Astrocyte of the cerebellum (primary cell): ENCODE data around the gene MCOLN1.

Experiments used
- DNase-seq: peaks from one replicate; pipeline ENCODE4 v3.0.0-alpha.2; 2011; ENCODE audit warnings: low read depth
- H3K4me3 ChIP-seq: 2 replicates; pipeline ENCODE4 v1.5.1; 2011; ENCODE audit warnings: mild to moderate bottlenecking, low read depth, low read length, moderate library complexity
- in situ Hi-C: cut with HindIII; loops from 2 replicates; pipeline ENCODE4 v1.10.0; 2017; ENCODE audit warnings: low sequenced_read_pairs
- TF ChIP-seq, protein P1 (sequence below): IDR thresholded peaks from 2 replicates; pipeline ENCODE4 v1.5.1; 2012; ENCODE audit warnings: low read length, low read depth, moderate library complexity, mild to moderate bottlenecking; ENCODE audit errors: missing control alignments

MCOLN1 gene

DNA sequence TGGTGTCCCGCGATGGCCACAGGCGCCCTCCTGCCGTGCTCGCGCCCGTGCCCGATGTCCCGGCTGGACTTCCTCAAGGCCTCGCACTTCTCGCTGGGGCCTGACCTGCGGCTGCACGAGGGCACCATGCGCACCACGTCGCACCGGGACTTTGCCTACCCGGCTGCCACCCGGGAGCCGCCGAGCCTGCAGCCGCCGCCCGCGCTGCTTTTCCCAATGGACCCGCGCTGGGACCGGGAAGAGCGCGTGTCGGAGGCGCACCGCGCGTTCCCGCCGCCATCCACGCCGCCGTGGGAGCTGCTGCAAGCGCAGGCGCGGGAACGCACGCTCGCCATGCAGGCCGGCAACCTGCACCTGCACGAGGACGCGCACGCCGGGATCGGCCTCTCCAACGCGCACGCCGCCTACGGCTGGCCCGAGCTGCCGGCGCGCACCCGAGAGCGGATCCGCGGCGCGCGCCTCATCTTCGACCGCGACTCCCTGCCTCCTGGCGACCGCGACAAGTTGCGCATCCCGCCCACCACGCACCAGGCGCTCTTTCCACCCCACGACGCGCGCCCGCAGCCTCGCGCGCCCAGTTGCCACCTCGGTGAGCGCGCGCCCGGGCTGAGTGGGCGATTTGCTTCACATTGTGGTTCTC lies 21.5 kb upstream of the MCOLN1 start:
- peak overlapping the region; percentile 36 for H3K4me3 ChIP-seq
- no peak for DNase-seq
- TF ChIP-seq, protein P1, sequence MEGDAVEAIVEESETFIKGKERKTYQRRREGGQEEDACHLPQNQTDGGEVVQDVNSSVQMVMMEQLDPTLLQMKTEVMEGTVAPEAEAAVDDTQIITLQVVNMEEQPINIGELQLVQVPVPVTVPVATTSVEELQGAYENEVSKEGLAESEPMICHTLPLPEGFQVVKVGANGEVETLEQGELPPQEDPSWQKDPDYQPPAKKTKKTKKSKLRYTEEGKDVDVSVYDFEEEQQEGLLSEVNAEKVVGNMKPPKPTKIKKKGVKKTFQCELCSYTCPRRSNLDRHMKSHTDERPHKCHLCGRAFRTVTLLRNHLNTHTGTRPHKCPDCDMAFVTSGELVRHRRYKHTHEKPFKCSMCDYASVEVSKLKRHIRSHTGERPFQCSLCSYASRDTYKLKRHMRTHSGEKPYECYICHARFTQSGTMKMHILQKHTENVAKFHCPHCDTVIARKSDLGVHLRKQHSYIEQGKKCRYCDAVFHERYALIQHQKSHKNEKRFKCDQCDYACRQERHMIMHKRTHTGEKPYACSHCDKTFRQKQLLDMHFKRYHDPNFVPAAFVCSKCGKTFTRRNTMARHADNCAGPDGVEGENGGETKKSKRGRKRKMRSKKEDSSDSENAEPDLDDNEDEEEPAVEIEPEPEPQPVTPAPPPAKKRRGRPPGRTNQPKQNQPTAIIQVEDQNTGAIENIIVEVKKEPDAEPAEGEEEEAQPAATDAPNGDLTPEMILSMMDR: no peak
- in situ Hi-C loops: no loop called here

DNA sequence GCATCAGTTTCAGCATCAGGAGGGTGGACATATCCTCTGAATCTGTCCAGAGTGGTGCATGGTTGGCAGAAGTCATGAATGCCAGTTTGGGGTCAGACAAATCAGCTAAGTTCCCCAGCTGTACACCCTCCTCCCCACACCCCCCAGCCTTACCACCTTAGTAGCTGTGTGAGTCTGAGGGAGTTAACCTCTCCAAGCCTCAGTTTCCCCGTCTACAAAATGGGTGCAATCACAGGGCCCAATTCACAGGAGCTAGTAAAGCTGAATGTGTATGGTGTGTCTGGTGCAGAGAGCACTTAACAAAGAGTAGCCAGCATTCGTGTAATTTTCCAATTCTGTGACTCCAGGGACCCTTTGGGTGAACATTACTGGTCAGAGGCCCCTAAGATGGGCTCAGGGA lies 19.9 kb upstream of the MCOLN1 start:
- in situ Hi-C loops: no loop called here

DNA sequence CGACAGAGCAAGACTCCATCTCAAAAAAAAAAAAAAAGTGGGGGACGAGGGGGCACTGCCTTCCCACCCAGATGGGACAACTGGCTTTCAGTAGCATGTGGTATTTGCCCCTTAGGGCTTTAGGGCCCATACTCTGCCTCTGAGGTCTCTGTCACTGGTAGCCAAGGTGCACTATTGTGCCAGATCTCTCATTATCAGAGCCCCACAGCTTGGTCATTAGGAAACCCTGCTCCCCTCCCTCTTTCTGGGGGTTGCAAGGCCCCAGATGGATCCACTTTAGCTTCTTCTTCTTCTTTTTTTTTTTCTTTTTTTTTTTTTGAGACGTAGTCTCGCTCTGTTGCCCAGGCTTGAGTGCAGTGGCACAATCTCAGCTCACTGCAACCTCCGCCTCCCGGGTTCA lies 17.7 kb upstream of the MCOLN1 start:
- no peak overlapping the region for H3K4me3 ChIP-seq
- TF ChIP-seq, protein P1: no peak
- DNase-seq: no peak
- in situ Hi-C loops: no loop called here

More for the DNA sequence above, 19.9 kb upstream of the MCOLN1 start:
- H3K4me3 ChIP-seq: no peak overlapping the region
- TF ChIP-seq, protein P1: no peak
- no peak for DNase-seq

DNA sequence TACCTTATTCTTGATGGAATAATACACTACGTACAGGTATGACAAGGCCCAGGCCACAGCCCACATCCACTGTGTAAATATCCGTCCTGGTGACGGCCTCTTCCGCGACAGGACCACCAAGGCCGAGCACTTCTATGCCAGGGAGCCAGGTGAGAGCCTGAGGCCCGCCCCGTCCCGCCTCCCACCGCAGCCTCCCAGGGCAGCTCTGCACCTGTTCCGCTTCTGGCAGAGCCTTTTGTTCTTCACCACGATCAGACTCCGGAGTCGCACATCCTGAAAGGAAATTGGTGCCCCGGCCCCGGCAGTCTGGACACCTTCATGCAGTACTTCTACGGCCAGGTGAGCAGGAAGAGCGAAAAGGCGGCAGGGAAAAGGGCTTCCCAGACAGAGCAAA lies 17.1 kb upstream of the MCOLN1 start:
- TF ChIP-seq, protein P1: no peak
- DNase-seq: no peak
- in situ Hi-C loops: no loop called here

DNA sequence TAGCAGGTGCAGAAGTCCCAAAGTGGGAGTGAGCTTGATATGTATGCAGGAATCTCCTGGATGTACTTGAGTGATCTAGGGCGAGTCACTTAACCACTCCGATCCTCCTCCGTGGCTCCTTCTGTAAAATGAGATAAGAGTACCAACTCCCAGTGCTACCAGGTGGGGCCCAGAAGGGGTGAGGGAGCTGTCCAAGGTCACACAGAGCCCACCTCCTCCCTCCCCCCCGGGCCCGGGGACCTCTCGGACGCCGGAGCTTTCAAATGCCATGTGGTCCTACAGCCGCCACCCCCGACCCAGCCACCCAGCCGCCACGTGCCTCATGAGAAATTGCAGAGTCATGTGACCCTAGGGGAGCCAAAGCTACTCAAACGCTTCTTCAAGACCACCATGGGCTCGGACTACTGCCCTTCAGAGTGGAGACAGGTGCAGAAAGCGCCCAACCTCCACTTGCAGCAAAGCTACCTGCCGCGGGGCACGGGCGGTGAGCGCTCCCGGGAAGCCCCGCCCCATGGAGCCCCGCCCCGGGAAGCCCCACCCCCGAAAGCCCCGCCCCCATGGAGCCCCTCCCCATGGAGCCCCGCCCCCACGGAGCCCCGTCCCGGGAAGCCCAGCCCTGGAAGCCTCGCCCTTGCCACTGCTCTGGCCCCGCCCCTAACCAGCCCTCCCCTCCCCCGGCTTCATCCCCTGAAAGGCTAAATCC lies 16.6 kb upstream of the MCOLN1 start:
- no peak overlapping the region for H3K4me3 ChIP-seq
- TF ChIP-seq, protein P1: no peak
- no peak for DNase-seq
- in situ Hi-C loops: no loop called here

More for the DNA sequence above, 17.1 kb upstream of the MCOLN1 start:
- no peak overlapping the region for H3K4me3 ChIP-seq

DNA sequence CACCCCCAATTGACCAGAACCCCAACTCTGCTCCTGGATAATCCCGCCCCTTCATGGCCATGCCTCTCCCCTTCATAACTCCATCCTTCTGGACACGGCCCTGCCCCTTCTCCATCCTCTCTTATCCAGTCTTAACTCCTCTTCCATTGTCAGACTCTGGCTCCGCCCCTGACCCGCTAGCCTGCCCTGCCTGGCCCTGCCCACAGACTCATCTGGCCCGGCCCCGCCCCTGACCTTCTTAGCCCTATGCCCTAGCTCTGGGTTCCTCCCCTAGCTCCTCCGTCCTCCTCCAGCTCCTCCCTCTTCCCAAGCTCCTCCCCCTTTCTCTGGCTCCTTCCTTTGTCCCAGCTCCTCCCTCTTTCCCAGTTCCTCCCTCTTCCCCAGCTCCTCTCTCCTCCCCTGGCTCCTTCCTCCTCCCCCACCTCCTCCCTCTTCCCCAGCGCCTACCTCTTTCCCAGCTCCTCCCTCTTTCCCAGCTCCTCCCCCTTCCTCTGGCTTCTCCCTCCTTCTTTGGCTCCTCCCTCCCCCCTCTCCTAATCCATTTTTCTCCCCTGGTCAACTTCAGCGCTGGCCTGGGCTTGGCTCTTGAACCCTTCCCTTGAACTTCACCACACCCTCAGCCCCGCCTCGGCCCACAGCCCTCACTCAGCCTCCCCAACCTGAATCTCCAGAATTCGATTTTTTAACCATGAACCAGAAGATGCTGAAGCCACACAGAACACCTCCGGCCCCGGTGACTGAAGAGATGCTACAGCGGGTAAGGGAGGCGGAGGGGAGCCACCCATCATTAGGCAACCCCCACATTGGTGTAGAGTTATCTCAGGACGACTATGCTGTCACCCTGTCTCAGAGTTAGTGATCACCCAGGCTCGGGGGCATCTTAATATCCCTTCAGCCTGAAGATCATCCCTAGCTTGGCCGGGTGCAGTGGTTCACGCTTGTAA lies 15.8 kb upstream of the MCOLN1 start:
- TF ChIP-seq, protein P1: no peak
- DNase-seq: no peak
- in situ Hi-C loops: no loop called here
- H3K4me3 ChIP-seq: no peak overlapping the region
